Forelimb muscle (tissue), 1 donor: ENCODE data around the gene TRPC4. TPM values are rescaled to one million over a fixed set of nuclear protein-coding genes. Genes with fewer than 3 reads are reported as not detected.

Experiments
- DNase-seq: peaks from one replicate; pipeline ENCODE4 v3.0.0-alpha.2; 2013; ENCODE audit warnings: low read depth
- polyA plus RNA-seq: library from polyadenylated mRNA; unstranded; fragments of 120-200 nt; gene quantifications from one replicate; pipeline ENCODE4 v1.2.1, GENCODE V29; 2013; ENCODE audit not compliant: insufficient read length

TRPC4 gene
- polyA plus RNA-seq, 1 donor = 0.37 TPM

- no peak for DNase-seq
Measured at GRCh38 chr13:37657956-37658355, 211.6 kb downstream of the TRPC4 start.

- no peak for DNase-seq
Measured at GRCh38 chr13:37657134-37657533, 212.4 kb downstream of the TRPC4 start.

GRCh38 chr13:37656247-37656940 lies 213.2 kb downstream of the TRPC4 start:
- no peak for DNase-seq

GRCh38 chr13:37652596-37652995 lies 217.0 kb downstream of the TRPC4 start:
- no peak for DNase-seq

- no peak for DNase-seq
Measured at GRCh38 chr13:37651891-37652290, 217.7 kb downstream of the TRPC4 start.

GRCh38 chr13:37648609-37649008 lies 221.0 kb downstream of the TRPC4 start:
- no peak for DNase-seq

GRCh38 chr13:37647031-37647650 lies 222.4 kb downstream of the TRPC4 start:
- no peak for DNase-seq

- no peak for DNase-seq
Measured at GRCh38 chr13:37646531-37646930, 223.0 kb downstream of the TRPC4 start.

GRCh38 chr13:37645181-37645740 lies 224.3 kb downstream of the TRPC4 start:
- DNase-seq = no peak

- no peak for DNase-seq
Measured at GRCh38 chr13:37641391-37641790, 228.2 kb downstream of the TRPC4 start.

- DNase-seq = no peak
Measured at GRCh38 chr13:37640499-37640898, 229.1 kb downstream of the TRPC4 start.

GRCh38 chr13:37636701-37637100 lies 232.9 kb downstream of the TRPC4 start:
- DNase-seq = no peak

GRCh38 chr13:37632294-37632693 lies 237.3 kb downstream of the TRPC4 start:
- no peak for DNase-seq

- no peak for DNase-seq
Measured at GRCh38 chr13:37627428-37627827, 242.1 kb downstream of the TRPC4 start.

GRCh38 chr13:37621811-37622361 lies 247.7 kb downstream of the TRPC4 start:
- DNase-seq = no peak

- DNase-seq = no peak
Measured at GRCh38 chr13:37618554-37618953, 251.0 kb downstream of the TRPC4 start.

GRCh38 chr13:37617173-37617572 lies 252.4 kb downstream of the TRPC4 start:
- no peak for DNase-seq

GRCh38 chr13:37616131-37616530 lies 253.4 kb downstream of the TRPC4 start:
- DNase-seq = no peak

GRCh38 chr13:37615276-37615675 lies 254.3 kb downstream of the TRPC4 start:
- DNase-seq = no peak

GRCh38 chr13:37613638-37614037 lies 255.9 kb downstream of the TRPC4 start:
- no peak for DNase-seq

- no peak for DNase-seq
Measured at GRCh38 chr13:37613236-37613635, 256.3 kb downstream of the TRPC4 start.

GRCh38 chr13:37608750-37609339 lies 260.7 kb downstream of the TRPC4 start:
- DNase-seq = no peak
